GM06990 (cell line): ENCODE data around the gene GLYATL3.

ENCODE experiments used
- DNase-seq: peaks from one replicate; pipeline ENCODE4 v3.0.0-alpha.2; 2011; ENCODE audit not compliant: insufficient read length; ENCODE audit errors: extremely low read depth
- H3K27me3 ChIP-seq: replicated peaks from 2 replicates; pipeline ENCODE4 v1.6.0; 2011; ENCODE audit warnings: low read length; ENCODE audit not compliant: control insufficient read depth, insufficient read depth
- H3K36me3 ChIP-seq: 2 replicates; pipeline ENCODE4 v1.5.1; 2011; ENCODE audit warnings: low read length; ENCODE audit not compliant: control insufficient read depth, insufficient read depth
- H3K4me3 ChIP-seq: replicated peaks from 2 replicates; pipeline ENCODE4 v1.5.1; 2011; ENCODE audit warnings: low read depth, mild to moderate bottlenecking, control low read depth, low read length
- CTCF ChIP-seq: IDR thresholded peaks from 2 replicates; pipeline ENCODE4 v1.5.1; 2011; ENCODE audit warnings: low read length, control low read depth, mild to moderate bottlenecking, inconsistent platforms; ENCODE audit not compliant: insufficient read depth, poor library complexity, severe bottlenecking

The GLYATL3 gene

GRCh38 chr6:49506569-49507111 lies 6.9 kb downstream of the GLYATL3 start:
- no peaks in the 10 kb centered on the region for H3K27me3 ChIP-seq
- TF ChIP-seq CTCF, result no peak
- no peak for DNase-seq
- H3K4me3 ChIP-seq, result no peak overlapping the region
- H3K36me3 ChIP-seq, result no peaks in the 10 kb centered on the region

- TF ChIP-seq CTCF, result no peak
- no peaks in the 10 kb centered on the region for H3K36me3 ChIP-seq
- no peak overlapping the region for H3K4me3 ChIP-seq
- no peak for DNase-seq
- no peaks in the 10 kb centered on the region for H3K27me3 ChIP-seq
Observed at GRCh38 chr6:49509342-49509741, 9.6 kb downstream of the GLYATL3 start.

DNA sequence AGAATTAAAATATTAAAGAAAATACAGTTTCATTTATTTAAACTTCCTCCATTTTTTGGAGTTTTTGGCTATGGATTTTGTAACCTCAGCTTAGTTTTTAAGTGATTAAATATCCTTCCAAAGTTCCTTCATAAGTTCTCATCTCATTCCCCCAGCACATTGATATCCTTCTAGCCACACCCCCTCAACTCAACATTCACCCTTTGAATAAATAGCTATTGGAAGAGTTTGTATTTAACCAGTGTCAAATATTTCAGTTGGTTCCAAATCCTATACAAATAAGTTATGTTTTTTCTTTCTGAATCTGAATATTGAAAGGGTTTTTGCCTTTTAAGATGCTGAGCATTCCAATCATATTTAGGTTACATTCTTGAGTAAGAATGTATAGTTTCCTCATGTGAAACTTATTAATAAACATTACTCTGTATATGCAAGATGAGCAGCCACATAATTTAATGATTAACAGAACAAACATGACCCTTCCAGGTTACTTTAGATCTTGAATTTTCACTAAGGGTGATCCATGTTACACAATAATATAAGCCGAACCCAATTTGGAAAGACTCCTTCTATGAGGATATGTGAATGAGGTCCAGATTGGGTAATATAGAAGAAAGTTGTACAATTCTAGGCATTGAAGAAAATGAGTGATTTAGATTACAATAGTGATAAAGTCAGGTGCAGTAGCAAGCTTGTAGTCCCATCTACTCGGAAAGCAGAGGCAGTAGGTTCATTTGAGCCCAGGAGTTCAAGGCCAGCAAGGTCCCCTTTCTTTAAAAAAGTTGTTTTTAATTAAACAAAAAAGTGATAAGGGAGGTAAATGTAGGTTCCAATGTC lies 13.6 kb downstream of the GLYATL3 start:
- no peaks in the 10 kb centered on the region for H3K27me3 ChIP-seq
- DNase-seq, result no peak
- no peaks in the 10 kb centered on the region for H3K36me3 ChIP-seq
- no peak overlapping the region for H3K4me3 ChIP-seq
- no peak for TF ChIP-seq CTCF

- TF ChIP-seq CTCF, result no peak
- Histone ChIP-seq H3K4me3 (no peak overlapping the region), H3K36me3 (no peaks in the 10 kb centered on the region), H3K27me3 (no peaks in the 10 kb centered on the region)
- no peak for DNase-seq
Observed at GRCh38 chr6:49514571-49515484, 15.1 kb downstream of the GLYATL3 start.

- no peaks in the 10 kb centered on the region for H3K27me3 ChIP-seq
- TF ChIP-seq CTCF, result no peak
- no peak overlapping the region for H3K4me3 ChIP-seq
- no peaks in the 10 kb centered on the region for H3K36me3 ChIP-seq
- DNase-seq, result no peak
Observed at GRCh38 chr6:49515485-49516146, 15.9 kb downstream of the GLYATL3 start.
